Measurements from ENCODE around the gene CCDC80. TPM values are rescaled to one million over a fixed set of nuclear protein-coding genes. Genes with fewer than 3 reads are reported as not detected.
A peak's percentile ranks its signal among the peaks of the same experiment; 100 is the strongest.

CCDC80 gene
- total and polyA plus RNA-seq, 2 experiments from 2014 or later, result 27.1 to 83.5 TPM

DNA sequence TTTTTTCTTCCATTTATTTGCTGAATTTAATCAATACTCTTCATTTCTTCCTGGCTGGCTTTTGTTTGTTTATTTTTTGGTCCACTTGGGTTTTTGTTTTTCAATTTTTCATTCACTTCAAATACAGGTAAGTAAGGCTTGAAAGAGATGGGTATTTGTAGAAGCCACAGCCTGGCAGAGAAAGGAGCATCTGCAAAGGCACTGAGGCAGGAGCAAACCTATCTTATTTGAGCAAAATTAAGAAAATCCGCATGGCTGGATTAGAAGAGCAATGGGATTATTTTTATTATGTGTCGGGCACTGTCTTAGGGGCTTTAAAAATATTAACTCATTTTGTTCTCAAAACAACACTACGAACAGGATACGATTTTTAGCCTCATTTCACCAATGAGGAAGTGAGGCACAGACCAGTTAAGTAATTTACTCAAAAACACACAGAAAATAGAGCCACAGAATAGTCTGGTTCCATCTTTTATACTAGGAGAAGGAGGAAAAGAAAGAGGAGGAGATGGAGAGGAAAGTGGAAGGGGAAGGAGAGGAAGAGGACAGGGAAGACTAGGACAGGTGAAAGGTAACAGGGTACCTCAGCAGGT is 35.1 kb upstream of the CCDC80 start:
- H2AFZ ChIP-seq, result no peak overlapping the region
- no peak for DNase-seq (ENCODE audit: low spot score)
- TF ChIP-seq EZH2 (IDR thresholded peaks at IDR 0.05; ENCODE audit: borderline replicate concordance), result no peak
- TF ChIP-seq, protein P1, sequence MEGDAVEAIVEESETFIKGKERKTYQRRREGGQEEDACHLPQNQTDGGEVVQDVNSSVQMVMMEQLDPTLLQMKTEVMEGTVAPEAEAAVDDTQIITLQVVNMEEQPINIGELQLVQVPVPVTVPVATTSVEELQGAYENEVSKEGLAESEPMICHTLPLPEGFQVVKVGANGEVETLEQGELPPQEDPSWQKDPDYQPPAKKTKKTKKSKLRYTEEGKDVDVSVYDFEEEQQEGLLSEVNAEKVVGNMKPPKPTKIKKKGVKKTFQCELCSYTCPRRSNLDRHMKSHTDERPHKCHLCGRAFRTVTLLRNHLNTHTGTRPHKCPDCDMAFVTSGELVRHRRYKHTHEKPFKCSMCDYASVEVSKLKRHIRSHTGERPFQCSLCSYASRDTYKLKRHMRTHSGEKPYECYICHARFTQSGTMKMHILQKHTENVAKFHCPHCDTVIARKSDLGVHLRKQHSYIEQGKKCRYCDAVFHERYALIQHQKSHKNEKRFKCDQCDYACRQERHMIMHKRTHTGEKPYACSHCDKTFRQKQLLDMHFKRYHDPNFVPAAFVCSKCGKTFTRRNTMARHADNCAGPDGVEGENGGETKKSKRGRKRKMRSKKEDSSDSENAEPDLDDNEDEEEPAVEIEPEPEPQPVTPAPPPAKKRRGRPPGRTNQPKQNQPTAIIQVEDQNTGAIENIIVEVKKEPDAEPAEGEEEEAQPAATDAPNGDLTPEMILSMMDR (IDR thresholded peaks at IDR 0.05; ENCODE audit: poor library complexity), result no peak
- TF ChIP-seq EZH2phosphoT487 (IDR thresholded peaks at IDR 0.05; ENCODE audit: low read depth, severe bottlenecking, unreplicated experiment), result no peak
- H3K4me3 ChIP-seq, result no peak overlapping the region
- H3K9me2 ChIP-seq (replicated peaks; ENCODE audit: insufficient read depth), result no peaks in the 10 kb centered on the region
- H3K27me3 ChIP-seq, result no peaks in the 10 kb centered on the region
- H4K20me1 ChIP-seq (ENCODE audit: insufficient read depth, poor library complexity, severe bottlenecking), result no peaks in the 10 kb centered on the region
- H3K4me2 ChIP-seq, result no peak overlapping the region
- H3K4me1 ChIP-seq (ENCODE audit: insufficient read depth), result peaks cover 5% of the 10 kb centered on the region
- no peaks in the 10 kb centered on the region for H3K36me3 ChIP-seq (replicated peaks; ENCODE audit: insufficient read depth, low read depth)
- 94% methylated on average over 4 of the region's 4 CpGs for WGBS (ENCODE audit: low lambda C conversion rate, missing lambda C conversion rate)
- no peaks in the 10 kb centered on the region for H3K79me2 ChIP-seq
- H3K9me3 ChIP-seq (ENCODE audit: low read depth), result no peaks in the 10 kb centered on the region
- H3K27ac ChIP-seq, result no peak overlapping the region

DNA sequence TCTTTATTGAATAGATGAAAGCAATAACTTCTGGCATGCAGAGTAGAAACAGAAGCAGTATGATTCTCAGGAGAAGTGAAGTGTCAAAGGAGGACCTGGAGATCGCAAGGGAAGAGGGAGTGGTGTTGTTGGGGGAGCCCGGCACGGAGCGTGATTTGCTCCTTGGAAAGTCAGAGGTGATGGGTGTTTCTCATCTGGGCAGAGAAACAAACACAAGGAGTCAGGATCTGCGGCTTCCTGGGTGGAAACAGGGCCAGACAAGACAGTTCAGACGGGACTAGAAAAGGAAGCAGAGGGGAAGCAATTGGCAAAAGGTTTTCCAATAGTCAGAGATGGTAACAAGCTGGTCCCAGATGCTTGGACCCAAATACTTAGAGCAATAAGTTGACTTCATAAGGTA is 34.4 kb upstream of the CCDC80 start:
- H2AFZ ChIP-seq, result no peak overlapping the region
- no peaks in the 10 kb centered on the region for H3K9me2 ChIP-seq (replicated peaks; ENCODE audit: insufficient read depth)
- H4K20me1 ChIP-seq (ENCODE audit: insufficient read depth, poor library complexity, severe bottlenecking), result no peaks in the 10 kb centered on the region
- H3K79me2 ChIP-seq, result no peaks in the 10 kb centered on the region
- no peaks in the 10 kb centered on the region for H3K27me3 ChIP-seq
- WGBS (ENCODE audit: low lambda C conversion rate, missing lambda C conversion rate), result 78% methylated on average over 6 of the region's 6 CpGs
- H3K27ac ChIP-seq, result no peak overlapping the region
- DNase-seq (ENCODE audit: low spot score), result no peak
- H3K4me2 ChIP-seq, result no peak overlapping the region
- H3K9me3 ChIP-seq (ENCODE audit: low read depth), result no peaks in the 10 kb centered on the region
- H3K36me3 ChIP-seq (replicated peaks; ENCODE audit: insufficient read depth, low read depth), result no peaks in the 10 kb centered on the region
- no peak overlapping the region for H3K4me3 ChIP-seq
- H3K4me1 ChIP-seq (ENCODE audit: insufficient read depth), result peaks cover 5% of the 10 kb centered on the region
- no peak for TF ChIP-seq EZH2 (IDR thresholded peaks at IDR 0.05; ENCODE audit: borderline replicate concordance)
- TF ChIP-seq, protein P1 (IDR thresholded peaks at IDR 0.05; ENCODE audit: poor library complexity), result no peak
- TF ChIP-seq EZH2phosphoT487 (IDR thresholded peaks at IDR 0.05; ENCODE audit: low read depth, severe bottlenecking, unreplicated experiment), result no peak

DNA sequence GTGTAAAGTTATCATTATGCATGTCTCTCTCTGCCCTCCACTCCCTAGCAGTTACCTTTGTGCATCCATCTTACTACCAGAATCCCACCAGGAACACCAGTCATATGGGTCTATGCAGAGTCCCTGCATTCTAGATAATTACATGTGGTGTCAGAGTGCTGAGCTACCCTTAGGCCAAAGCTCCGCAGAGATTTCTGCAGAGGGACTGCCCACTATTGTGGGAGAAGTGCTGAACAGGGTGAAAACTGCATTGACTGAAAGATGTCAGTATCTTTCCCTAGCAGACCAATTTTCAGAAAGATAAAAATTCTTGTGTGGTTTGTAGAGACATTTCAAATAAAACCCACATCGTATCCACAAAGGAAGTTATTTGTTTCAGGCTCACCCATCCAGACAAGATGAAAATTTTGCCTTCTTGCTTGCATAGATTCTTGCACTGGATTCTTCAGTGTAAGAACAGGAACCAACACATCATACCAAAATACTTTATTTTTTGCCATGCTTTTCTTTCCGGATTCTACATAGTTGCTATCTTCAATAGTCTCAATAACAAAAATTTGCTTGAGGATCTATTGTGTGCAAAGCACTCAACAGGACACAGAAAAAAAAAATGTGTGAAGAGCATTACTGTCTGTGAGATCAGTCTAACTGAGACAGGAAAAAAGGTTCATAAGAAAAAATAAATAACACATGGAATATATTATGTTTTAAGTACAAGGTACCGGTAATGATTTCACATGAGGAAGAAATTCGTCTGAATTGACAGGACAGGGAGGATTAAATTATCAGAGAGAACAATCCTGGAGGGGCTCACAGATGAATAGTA is 32.0 kb upstream of the CCDC80 start:
- Histone ChIP-seq H3K4me2 (peak overlapping the region; percentile 16), H3K27me3 (no peaks in the 10 kb centered on the region), H3K27ac (peak overlapping the region; percentile 67), H3K4me1 (ENCODE audit: insufficient read depth) (peaks cover 5% of the 10 kb centered on the region), H3K9me2 (replicated peaks; ENCODE audit: insufficient read depth) (no peaks in the 10 kb centered on the region), H2AFZ (no peak overlapping the region), H4K20me1 (ENCODE audit: insufficient read depth, poor library complexity, severe bottlenecking) (no peaks in the 10 kb centered on the region), H3K4me3 (no peak overlapping the region), H3K79me2 (no peaks in the 10 kb centered on the region), H3K36me3 (replicated peaks; ENCODE audit: insufficient read depth, low read depth) (no peaks in the 10 kb centered on the region), H3K9me3 (ENCODE audit: low read depth) (no peaks in the 10 kb centered on the region)
- TF ChIP-seq EZH2phosphoT487 (IDR thresholded peaks at IDR 0.05; ENCODE audit: low read depth, severe bottlenecking, unreplicated experiment) (no peak), EZH2 (IDR thresholded peaks at IDR 0.05; ENCODE audit: borderline replicate concordance) (no peak)
- TF ChIP-seq, protein P1 (IDR thresholded peaks at IDR 0.05; ENCODE audit: poor library complexity), result no peak
- WGBS (ENCODE audit: low lambda C conversion rate, missing lambda C conversion rate), result 65% methylated on average over 5 of the region's 5 CpGs
- no peak for DNase-seq (ENCODE audit: low spot score)

Measured in hepatocyte (in vitro differentiated cells).